AG09309 (cell line): ENCODE results near the gene CUBN.

Source experiments
- DNase-seq: peaks from one replicate; pipeline ENCODE4 v3.0.0-alpha.2; 2010; ENCODE audit warnings: low read depth
- H3K4me3 ChIP-seq: 2 replicates; pipeline ENCODE4 v1.5.1; 2011; ENCODE audit warnings: mild to moderate bottlenecking, low read depth, low read length, moderate library complexity; ENCODE audit not compliant: control insufficient read depth
- CTCF ChIP-seq: IDR thresholded peaks from 2 replicates; pipeline ENCODE4 v1.5.1; 2011; ENCODE audit warnings: mild to moderate bottlenecking, low read depth, low read length, inconsistent platforms; ENCODE audit not compliant: insufficient read depth, control insufficient read depth; ENCODE audit errors: missing control alignments

The CUBN gene

GRCh38 chr10:17101257-17101909 is 28.2 kb downstream of the CUBN start:
- TF ChIP-seq CTCF, result no peak
- no peak overlapping the region for H3K4me3 ChIP-seq
- no peak for DNase-seq

- no peak for TF ChIP-seq CTCF
- H3K4me3 ChIP-seq, result no peak overlapping the region
Measured at GRCh38 chr10:17100586-17100985, 29.0 kb downstream of the CUBN start.

GRCh38 chr10:17098012-17098411 is 31.6 kb downstream of the CUBN start:
- no peak for TF ChIP-seq CTCF

More at GRCh38 chr10:17100586-17100985, 29.0 kb downstream of the CUBN start:
- no peak for DNase-seq

GRCh38 chr10:17094844-17095243 is 34.8 kb downstream of the CUBN start:
- no peak for TF ChIP-seq CTCF
- no peak overlapping the region for H3K4me3 ChIP-seq
- DNase-seq, result no peak

More at GRCh38 chr10:17098012-17098411, 31.6 kb downstream of the CUBN start:
- no peak for DNase-seq
- H3K4me3 ChIP-seq, result no peak overlapping the region

GRCh38 chr10:17092986-17093803 is 36.4 kb downstream of the CUBN start:
- H3K4me3 ChIP-seq, result no peak overlapping the region
- no peak for TF ChIP-seq CTCF
- DNase-seq, result no peak

- no peak for TF ChIP-seq CTCF
- no peak for DNase-seq
- H3K4me3 ChIP-seq, result no peak overlapping the region
Measured at GRCh38 chr10:17092216-17092944, 37.2 kb downstream of the CUBN start.
